Neural cell (in vitro differentiated cells): Measurements from ENCODE around the gene NXPH2. TPM values are rescaled to one million over a fixed set of nuclear protein-coding genes. Genes with fewer than 3 reads are reported as not detected.
A peak's percentile ranks its signal among the peaks of the same experiment; 100 is the strongest.

ENCODE experiments used
- H2AFZ ChIP-seq: fragments of 200-600, 300-800 bp; sonication (generic), shearing (Covaris generic); 2 replicates; pipeline ENCODE4 v1.6.0; 2014; ENCODE audit warnings: low read depth, mild to moderate bottlenecking, antibody characterized with exemption, low read length, moderate library complexity
- H3F3A ChIP-seq: fragments of 200-600 bp; shearing (Covaris generic); 2 replicates; pipeline ENCODE4 v1.6.1; 2016; ENCODE audit warnings: mild to moderate bottlenecking, moderate library complexity, mixed read lengths, antibody characterized with exemption, low read length; ENCODE audit not compliant: insufficient read depth, poor library complexity, severe bottlenecking
- H3K27ac ChIP-seq: fragments of 200-600, 300-800 bp; sonication (generic), shearing (Covaris generic); 2 replicates; pipeline ENCODE4 v1.5.1; 2014; ENCODE audit warnings: mild to moderate bottlenecking, low read length, moderate library complexity
- H3K27me3 ChIP-seq: fragments of 300-800, 200-600 bp; sonication (generic), shearing (Covaris generic); 2 replicates; pipeline ENCODE4 v1.6.0; 2014; ENCODE audit warnings: mild to moderate bottlenecking, low read depth, low read length, moderate library complexity; ENCODE audit not compliant: insufficient read depth
- H3K36me3 ChIP-seq: fragments of 300-800, 200-600 bp; sonication (generic), shearing (Covaris generic); 2 replicates; pipeline ENCODE4 v1.5.1; 2014; ENCODE audit warnings: mild to moderate bottlenecking, antibody characterized with exemption, low read length, moderate library complexity; ENCODE audit not compliant: insufficient read depth
- H3K4me2 ChIP-seq: fragments of 300-800, 200-600 bp; sonication (generic), shearing (Covaris generic); 2 replicates; pipeline ENCODE4 v1.6.0; 2014; ENCODE audit warnings: mild to moderate bottlenecking, low read length
- H3K4me3 ChIP-seq: fragments of 300-800, 200-600 bp; sonication (generic), shearing (Covaris generic); 2 replicates; pipeline ENCODE4 v1.5.1; 2014; ENCODE audit warnings: mild to moderate bottlenecking, low read length, moderate library complexity
- H3K79me2 ChIP-seq: fragments of 200-600 bp; shearing (Covaris generic); replicated peaks from 2 replicates; pipeline ENCODE4 v1.6.0; 2014; ENCODE audit warnings: mild to moderate bottlenecking, low read length, moderate library complexity; ENCODE audit not compliant: insufficient read depth
- H3K9ac ChIP-seq: fragments of 300-800, 200-600 bp; sonication (generic), shearing (Covaris generic); 2 replicates; pipeline ENCODE4 v1.6.1; 2016; ENCODE audit warnings: mild to moderate bottlenecking, low read length, mixed read lengths
- H3K9me2 ChIP-seq: fragments of 200-600 bp; shearing (Covaris generic); 2 replicates; pipeline ENCODE4 v1.6.1; 2016; ENCODE audit warnings: mild to moderate bottlenecking, low read length, mixed read lengths; ENCODE audit not compliant: insufficient read depth
- H3K9me3 ChIP-seq: fragments of 200-600, 300-800 bp; sonication (generic), shearing (Covaris generic); 2 replicates; pipeline ENCODE4 v1.6.1; 2016; ENCODE audit warnings: mild to moderate bottlenecking, mixed run types, low read length, moderate library complexity, mixed read lengths
- H4K20me1 ChIP-seq: fragments of 200-600 bp; shearing (Covaris generic); 2 replicates; pipeline ENCODE4 v1.6.1; 2016; ENCODE audit warnings: mild to moderate bottlenecking, mixed run types; ENCODE audit not compliant: insufficient read depth
- CTCF ChIP-seq: fragments of 450-650 bp; IDR thresholded peaks from 2 replicates; pipeline ENCODE4 v1.5.1; 2014; ENCODE audit warnings: antibody characterized with exemption, mild to moderate bottlenecking, moderate library complexity; ENCODE audit not compliant: poor library complexity, severe bottlenecking
- EP300 ChIP-seq: fragments of 450-650 bp; conservative IDR thresholded peaks from 2 replicates; pipeline ENCODE4 v1.6.1; 2014; ENCODE audit warnings: antibody characterized with exemption, mild to moderate bottlenecking, moderate library complexity; ENCODE audit not compliant: poor library complexity, severe bottlenecking
- EZH2 ChIP-seq: fragments of 200-600, 300-800 bp; shearing (Covaris generic), sonication (generic); IDR thresholded peaks from 2 replicates; pipeline ENCODE4 v1.6.1; 2014; ENCODE audit warnings: antibody characterized with exemption, low read length, borderline replicate concordance, mild to moderate bottlenecking; ENCODE audit not compliant: insufficient read depth, poor library complexity, severe bottlenecking
- POLR2AphosphoS5 ChIP-seq: IDR thresholded peaks from 2 replicates; pipeline ENCODE4 v1.6.1; 2012
- RAD21 ChIP-seq: fragments of 450-650 bp; conservative IDR thresholded peaks from 2 replicates; pipeline ENCODE4 v1.6.1; 2014; ENCODE audit warnings: antibody characterized with exemption, mild to moderate bottlenecking, moderate library complexity
- REST ChIP-seq: IDR thresholded peaks from 2 replicates; pipeline ENCODE4 v1.6.1; 2012; ENCODE audit warnings: borderline replicate concordance
- SMC3 ChIP-seq: fragments of 450-650 bp; conservative IDR thresholded peaks from 2 replicates; pipeline ENCODE4 v1.6.1; 2014; ENCODE audit warnings: antibody characterized with exemption, mild to moderate bottlenecking, moderate library complexity; ENCODE audit not compliant: poor library complexity
- TAF1 ChIP-seq: IDR thresholded peaks from 2 replicates; pipeline ENCODE4 v1.6.1; 2012; ENCODE audit warnings: low read depth
- polyA plus RNA-seq: library from polyadenylated mRNA; depleted of rRNA; stranded (reverse); fragments of >200 nt; gene quantifications from 2 replicates; pipeline ENCODE4 v1.2.3, GENCODE V29; 2014

The NXPH2 gene
- polyA plus RNA-seq, 1 donor from 2014 or later, result not detected

- no peaks in the 10 kb centered on the region for H3K79me2 ChIP-seq
- H2AFZ ChIP-seq, result no peak overlapping the region
- H3K27me3 ChIP-seq, result no peaks in the 10 kb centered on the region
- H4K20me1 ChIP-seq, result no peaks in the 10 kb centered on the region
- H3K9ac ChIP-seq, result no peak overlapping the region
- no peaks in the 10 kb centered on the region for H3F3A ChIP-seq
- no peak overlapping the region for H3K27ac ChIP-seq
- no peak for TF ChIP-seq EP300
- TF ChIP-seq TAF1, result no peak
- no peak for TF ChIP-seq EZH2
- no peak for TF ChIP-seq POLR2AphosphoS5
- no peak for TF ChIP-seq RAD21
- no peak for TF ChIP-seq CTCF
- no peaks in the 10 kb centered on the region for H3K9me2 ChIP-seq
- no peak overlapping the region for H3K4me3 ChIP-seq
- no peak overlapping the region for H3K4me2 ChIP-seq
- no peaks in the 10 kb centered on the region for H3K9me3 ChIP-seq
- H3K36me3 ChIP-seq, result no peaks in the 10 kb centered on the region
Observed at GRCh38 chr2:138794724-138795123, 14.5 kb upstream of the NXPH2 start.

- Histone ChIP-seq H3K9me2 (no peaks in the 10 kb centered on the region), H4K20me1 (no peaks in the 10 kb centered on the region), H3K9ac (no peak overlapping the region), H3K4me2 (no peak overlapping the region), H3K9me3 (no peaks in the 10 kb centered on the region), H3K79me2 (no peaks in the 10 kb centered on the region), H3K27me3 (peaks cover 9% of the 10 kb centered on the region), H3K4me3 (peak overlapping the region; percentile 26), H3K36me3 (no peaks in the 10 kb centered on the region), H3K27ac (no peak overlapping the region), H3F3A (no peaks in the 10 kb centered on the region), H2AFZ (no peak overlapping the region)
- TF ChIP-seq CTCF, result peak; percentile 89
- peak; percentile 89 for TF ChIP-seq SMC3
- peak; percentile 90 for TF ChIP-seq RAD21
- TF ChIP-seq EZH2, result no peak
Observed at GRCh38 chr2:138787053-138787666, 7.0 kb upstream of the NXPH2 start.

GRCh38 chr2:138782383-138782782, 2.2 kb upstream of the NXPH2 start:
- H3K36me3 ChIP-seq, result no peaks in the 10 kb centered on the region
- H3K27ac ChIP-seq, result no peak overlapping the region
- no peaks in the 10 kb centered on the region for H4K20me1 ChIP-seq
- no peak overlapping the region for H3K9ac ChIP-seq
- TF ChIP-seq TAF1, result no peak
- no peak for TF ChIP-seq REST
- TF ChIP-seq POLR2AphosphoS5, result no peak
- no peak for TF ChIP-seq CTCF
- TF ChIP-seq EZH2, result no peak
- H3F3A ChIP-seq, result no peaks in the 10 kb centered on the region
- H3K9me3 ChIP-seq, result peaks cover 7% of the 10 kb centered on the region
- H3K4me2 ChIP-seq, result no peak overlapping the region
- H3K4me3 ChIP-seq, result no peak overlapping the region
- peaks cover 56% of the 10 kb centered on the region for H3K27me3 ChIP-seq
- no peaks in the 10 kb centered on the region for H3K9me2 ChIP-seq
- no peaks in the 10 kb centered on the region for H3K79me2 ChIP-seq
- no peak overlapping the region for H2AFZ ChIP-seq
